NCI-H82 treated with DMSO at 0.1 percent for 48 hours (cell line): ENCODE results near the gene H1-8.
"Not testable (repeated sequence)": the region's sequence is repeated elsewhere in the genome, so short reads cannot be mapped to it uniquely, and the experiment has no call there.

Source experiments
- DNase-seq: peaks from one replicate; lab custom pipeline; 2025; ENCODE audit not compliant: unreplicated experiment; lab: John Stamatoyannopoulos, UW

The H1-8 gene

DNA sequence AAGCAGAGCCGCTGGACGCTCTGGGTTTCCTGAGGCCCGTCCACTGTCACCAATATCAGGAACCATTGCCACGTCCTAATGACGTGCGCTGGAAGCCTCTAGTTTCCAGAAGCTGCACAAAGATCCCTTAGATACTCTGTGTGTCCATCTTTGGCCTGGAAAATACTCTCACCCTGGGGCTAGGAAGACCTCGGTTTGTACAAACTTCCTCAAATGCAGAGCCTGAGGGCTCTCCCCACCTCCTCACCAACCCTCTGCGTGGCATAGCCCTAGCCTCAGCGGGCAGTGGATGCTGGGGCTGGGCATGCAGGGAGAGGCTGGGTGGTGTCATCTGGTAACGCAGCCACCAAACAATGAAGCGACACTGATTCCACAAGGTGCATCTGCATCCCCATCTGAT lies 11.3 kb upstream of the H1-8 start:
- no peak for DNase-seq

DNA sequence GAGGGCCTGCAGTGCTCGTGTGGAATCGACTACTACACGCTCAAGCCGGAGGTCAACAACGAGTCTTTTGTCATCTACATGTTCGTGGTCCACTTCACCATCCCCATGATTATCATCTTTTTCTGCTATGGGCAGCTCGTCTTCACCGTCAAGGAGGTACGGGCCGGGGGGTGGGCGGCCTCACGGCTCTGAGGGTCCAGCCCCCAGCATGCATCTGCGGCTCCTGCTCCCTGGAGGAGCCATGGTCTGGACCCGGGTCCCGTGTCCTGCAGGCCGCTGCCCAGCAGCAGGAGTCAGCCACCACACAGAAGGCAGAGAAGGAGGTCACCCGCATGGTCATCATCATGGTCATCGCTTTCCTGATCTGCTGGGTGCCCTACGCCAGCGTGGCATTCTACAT lies 10.7 kb upstream of the H1-8 start:
- no peak for DNase-seq

DNA sequence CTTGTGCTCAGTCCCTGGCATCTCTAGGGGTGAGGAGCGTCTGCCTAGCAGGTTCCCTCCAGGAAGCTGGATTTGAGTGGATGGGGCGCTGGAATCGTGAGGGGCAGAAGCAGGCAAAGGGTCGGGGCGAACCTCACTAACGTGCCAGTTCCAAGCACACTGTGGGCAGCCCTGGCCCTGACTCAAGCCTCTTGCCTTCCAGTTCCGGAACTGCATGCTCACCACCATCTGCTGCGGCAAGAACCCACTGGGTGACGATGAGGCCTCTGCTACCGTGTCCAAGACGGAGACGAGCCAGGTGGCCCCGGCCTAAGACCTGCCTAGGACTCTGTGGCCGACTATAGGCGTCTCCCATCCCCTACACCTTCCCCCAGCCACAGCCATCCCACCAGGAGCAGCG lies 9.6 kb upstream of the H1-8 start:
- DNase-seq = no peak

DNA sequence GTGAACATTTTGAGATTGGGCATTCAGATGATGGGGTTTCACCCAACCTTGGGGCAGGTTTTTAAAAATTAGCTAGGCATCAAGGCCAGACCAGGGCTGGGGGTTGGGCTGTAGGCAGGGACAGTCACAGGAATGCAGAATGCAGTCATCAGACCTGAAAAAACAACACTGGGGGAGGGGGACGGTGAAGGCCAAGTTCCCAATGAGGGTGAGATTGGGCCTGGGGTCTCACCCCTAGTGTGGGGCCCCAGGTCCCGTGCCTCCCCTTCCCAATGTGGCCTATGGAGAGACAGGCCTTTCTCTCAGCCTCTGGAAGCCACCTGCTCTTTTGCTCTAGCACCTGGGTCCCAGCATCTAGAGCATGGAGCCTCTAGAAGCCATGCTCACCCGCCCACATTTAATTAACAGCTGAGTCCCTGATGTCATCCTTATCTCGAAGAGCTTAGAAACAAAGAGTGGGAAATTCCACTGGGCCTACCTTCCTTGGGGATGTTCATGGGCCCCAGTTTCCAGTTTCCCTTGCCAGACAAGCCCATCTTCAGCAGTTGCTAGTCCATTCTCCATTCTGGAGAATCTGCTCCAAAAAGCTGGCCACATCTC lies 8.4 kb upstream of the H1-8 start:
- DNase-seq = no peak

DNA sequence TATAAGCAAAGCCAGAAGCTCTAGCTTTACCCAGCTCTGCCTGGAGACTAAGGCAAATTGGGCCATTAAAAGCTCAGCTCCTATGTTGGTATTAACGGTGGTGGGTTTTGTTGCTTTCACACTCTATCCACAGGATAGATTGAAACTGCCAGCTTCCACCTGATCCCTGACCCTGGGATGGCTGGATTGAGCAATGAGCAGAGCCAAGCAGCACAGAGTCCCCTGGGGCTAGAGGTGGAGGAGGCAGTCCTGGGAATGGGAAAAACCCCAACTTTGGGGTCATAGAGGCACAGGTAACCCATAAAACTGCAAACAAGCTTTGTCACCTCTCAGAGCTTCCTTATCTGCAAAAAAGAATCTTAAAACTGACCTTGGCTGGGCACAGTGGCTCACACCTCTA lies 7.9 kb upstream of the H1-8 start:
- no peak for DNase-seq

DNA sequence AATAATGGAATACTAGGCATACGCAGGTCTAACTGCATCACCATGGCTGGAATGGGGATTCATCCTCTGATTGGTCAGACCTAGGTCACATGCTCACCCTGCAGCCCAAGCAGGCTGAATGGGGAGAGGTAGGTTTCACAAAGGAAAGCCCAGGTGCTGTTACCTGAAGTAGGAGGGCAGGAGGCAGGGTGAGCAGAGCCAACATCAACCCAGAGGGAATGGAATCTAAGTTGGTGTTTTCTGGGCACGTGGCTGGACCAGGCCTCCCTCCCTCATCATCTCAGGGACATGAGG lies 6.7 kb upstream of the H1-8 start:
- DNase-seq = no peak

DNA sequence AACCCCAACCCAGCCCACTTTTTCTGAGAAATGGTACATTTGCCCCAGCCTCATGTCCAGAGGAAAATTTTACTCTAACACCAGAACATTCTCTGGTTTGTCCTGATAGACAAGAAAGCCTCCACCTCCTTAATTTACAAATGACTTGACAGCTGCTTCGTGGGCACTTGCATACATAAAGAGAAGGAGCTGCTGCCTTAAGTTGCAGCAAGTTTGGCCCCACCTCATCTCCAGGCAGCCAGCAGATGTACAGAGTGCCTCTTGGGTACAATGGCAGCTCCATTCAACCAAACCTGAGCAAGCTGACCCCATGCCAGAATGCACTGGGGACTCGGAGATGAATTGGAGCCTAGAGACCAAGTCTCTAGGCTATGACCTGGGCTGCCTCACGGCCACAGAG lies 6.2 kb upstream of the H1-8 start:
- DNase-seq = no peak

DNA sequence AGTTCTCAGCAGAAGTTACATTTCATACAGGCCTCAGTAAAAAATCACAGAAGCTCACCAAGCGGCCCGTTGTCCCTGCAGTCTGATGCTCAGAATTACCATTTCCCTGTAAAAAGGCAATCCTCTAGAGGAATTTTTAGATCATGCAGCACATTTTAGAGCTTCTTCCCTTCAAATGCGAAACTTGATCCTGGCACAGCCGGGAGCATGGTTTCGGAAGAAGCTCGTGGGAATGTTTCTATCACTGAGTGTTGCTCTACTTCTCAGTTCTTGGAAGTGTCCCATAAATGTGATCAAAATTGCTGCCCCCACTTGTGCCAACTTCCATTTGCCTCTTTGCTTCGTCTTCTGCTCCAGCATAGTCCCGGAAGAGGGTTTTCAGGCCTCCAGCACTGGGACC lies 3.8 kb upstream of the H1-8 start:
- no peak for DNase-seq

DNA sequence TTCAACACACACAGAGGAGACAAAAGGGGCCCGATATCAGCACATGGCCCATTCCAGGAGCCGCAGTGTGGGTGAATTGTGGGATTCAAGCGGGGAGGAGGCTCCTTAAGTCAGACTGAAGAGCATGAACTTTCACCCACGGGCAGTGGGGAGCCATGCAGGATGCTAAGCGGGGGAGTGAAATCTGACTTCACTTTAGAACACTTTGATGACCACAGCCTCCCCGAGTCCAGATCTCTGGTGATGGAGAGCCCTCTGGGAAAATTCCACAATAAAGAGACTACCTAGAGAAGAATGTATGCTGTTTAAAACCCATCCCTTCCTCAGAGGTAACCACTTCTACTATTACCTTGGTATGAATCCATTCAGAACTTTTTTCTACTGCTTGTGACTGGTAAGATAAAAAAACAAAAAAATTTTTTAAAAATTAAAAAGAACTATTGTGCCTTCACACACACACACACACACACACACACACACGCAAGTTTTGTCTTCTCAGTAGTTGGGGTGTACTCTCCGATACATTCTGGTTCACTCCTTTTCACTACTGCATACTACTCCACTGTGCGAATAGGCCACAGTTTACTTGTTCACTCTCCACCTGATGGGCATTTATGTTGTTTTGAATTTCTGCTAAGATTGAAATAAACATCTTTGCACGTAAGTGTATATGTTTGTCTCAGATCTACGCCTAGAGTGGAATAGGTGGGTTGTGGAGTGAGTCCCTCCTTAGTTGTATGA lies 2.0 kb upstream of the H1-8 start:
- DNase-seq = no peak

DNA sequence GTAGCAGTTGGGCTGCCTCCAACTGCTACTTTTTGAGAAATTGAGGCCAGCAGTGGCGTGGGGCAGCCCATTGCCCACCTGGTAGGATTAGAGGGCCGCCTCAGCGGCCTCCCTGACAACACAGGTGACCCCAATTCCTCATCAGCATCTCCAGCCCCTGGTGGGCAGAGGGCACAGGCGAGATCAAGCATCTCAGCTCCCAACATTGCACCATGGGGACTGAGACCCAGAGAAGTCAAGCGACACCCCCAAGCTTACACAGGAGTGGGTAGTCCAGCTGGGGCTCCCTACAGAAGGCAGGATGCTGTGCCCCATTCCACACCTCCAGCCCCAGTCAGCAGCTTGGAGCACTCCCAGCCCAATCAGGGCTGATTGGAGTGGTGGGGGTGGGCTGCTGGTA lies 228 bp upstream of the H1-8 start:
- DNase-seq = no peak

DNA sequence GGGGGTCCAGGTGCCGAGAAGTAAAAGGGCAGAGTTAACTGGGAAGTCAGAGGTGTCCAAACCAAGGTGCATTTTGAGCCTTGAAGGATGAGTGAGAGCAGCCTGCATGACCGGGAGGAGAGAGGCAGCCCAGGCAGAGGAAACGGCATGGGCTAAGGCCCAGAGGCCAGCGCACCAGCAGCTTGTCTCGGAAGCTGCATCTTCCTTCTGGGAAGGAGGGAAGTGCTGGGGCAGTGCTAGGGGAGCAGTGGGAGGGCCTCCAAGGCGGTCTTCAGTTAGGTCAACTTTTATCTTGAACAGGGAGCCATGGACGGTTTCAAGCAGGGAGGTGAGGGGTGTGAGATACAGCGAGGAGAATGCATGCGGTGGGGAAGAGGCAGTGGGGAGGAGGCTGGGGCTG lies 1.0 kb downstream of the H1-8 start:
- no peak for DNase-seq

DNA sequence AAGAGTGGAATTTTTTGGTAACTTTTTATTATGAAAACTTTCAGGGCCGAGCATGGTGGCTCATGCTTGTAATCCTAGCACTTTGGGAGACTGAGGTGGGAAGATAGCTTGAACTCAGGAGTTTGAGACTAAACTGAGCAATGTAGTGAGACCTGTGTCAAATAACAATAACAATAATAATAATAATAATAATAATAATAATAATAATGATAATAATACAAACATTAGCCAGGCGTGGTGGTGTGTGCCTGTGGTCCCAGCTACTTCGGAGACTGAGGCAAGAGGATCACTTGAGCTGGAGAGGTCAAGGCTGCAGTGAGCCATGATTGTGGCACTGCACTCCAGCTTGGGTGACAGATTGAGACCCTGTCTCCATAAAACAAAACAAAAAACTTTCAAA lies 3.0 kb downstream of the H1-8 start:
- not testable (repeated sequence) for DNase-seq

DNA sequence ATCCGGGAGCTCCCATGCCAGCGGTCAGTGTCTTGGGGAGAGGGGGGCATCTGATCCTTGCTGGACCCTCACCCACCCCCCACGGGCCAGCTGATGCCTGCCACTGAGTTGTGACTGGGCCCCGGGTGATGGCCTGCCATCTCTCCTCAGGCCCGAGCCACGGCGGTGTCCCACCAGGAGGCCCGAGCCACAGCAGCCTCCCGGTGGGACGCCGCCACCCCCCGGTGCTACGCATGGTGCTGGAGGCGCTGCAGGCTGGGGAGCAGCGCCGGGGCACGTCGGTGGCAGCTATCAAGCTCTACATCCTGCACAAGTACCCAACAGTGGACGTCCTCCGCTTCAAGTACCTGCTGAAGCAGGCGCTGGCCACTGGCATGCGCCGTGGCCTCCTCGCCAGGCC lies 4.3 kb downstream of the H1-8 start:
- DNase-seq = no peak

DNA sequence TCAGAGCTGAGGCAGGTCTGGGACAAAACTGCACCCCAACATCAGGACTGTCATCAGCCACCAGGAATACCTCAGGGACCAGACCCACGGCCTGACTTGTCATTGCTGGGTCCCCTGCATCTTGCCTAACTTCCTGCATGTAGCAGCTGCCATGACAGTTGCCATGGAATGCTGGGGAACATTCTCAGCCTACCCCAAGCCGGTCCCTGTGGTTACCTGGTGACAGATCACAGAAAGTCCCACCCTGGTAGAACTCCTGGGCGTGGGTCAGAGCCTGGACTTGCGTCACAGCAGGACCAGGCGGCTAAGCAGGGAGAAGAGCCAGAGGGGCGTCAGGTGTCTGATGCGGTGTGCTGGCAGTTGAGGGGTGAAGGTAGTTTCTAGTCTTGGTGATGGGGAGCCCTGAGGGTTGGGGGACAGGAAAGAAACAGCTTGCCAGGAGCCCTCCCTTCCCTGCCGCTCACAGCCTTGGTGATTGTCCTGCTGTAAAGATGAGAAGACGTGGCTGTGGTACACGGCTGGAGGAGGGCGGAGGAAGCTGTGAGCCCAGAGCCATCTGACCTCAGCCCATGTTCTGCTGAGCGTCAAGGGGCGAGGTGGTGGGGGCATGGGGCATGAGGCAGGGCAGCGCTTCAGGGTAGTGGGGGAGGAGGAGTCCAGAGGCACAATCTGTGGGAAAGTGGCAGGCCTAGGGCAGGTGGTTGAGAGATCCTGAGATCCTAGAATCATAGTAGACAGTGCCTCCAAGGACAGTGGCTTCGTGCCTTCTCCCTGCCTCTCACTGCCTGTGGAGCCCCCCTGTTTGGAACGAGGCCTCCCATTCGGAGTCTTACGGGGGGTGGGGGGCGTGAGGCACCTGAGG lies 5.4 kb downstream of the H1-8 start:
- DNase-seq = no peak

DNA sequence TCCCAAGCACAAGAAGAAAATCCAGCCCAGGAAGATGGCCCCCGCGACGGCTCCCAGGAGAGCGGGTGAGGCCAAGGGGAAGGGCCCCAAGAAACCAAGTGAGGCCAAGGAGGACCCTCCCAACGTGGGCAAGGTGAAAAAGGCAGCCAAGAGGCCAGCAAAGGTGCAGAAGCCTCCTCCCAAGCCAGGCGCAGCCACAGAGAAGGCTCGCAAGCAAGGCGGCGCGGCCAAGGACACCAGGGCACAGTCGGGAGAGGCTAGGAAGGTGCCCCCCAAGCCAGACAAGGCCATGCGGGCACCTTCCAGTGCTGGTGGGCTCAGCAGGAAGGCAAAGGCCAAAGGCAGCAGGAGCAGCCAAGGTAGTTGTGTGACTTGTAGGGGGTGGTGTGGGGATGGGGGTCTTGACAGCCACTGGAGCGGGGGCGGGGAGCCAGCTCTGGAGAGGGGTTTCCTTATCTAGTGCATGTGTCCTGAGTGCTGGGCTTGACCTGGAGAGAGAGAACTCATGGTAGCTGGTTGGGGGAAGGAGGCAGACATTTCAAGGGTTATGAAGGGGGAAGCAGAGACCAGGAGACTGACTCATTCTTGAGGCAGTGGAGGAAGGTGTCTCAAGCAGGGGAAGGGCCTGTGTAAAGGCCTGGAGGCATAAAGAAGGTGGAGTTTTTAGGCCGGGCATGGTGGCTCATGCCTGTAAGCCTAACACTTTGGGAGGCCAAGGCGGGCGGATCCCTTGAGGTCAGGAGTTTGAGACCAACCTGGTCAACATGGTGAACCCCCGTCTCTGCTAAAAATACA lies 6.2 kb downstream of the H1-8 start:
- no peak for DNase-seq

DNA sequence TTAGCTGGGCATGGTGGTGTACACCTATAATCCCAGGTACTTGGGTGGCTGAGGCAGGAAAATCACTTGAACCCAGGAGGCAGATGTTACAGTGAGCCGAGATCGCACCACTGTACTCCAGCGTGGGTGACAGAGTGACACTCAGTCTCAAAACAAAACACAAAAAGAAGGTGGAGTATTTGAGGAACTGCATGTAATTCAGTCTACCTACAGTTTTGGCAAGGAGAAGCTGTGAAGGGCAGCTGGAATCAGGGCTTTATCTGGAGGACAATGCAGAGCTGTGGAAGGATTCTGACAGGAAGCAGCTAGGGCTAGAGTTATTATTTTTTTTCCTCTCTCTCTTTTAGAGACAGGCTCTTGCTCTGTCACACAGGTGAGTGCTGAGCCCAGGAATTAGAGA lies 6.8 kb downstream of the H1-8 start:
- no peak for DNase-seq

DNA sequence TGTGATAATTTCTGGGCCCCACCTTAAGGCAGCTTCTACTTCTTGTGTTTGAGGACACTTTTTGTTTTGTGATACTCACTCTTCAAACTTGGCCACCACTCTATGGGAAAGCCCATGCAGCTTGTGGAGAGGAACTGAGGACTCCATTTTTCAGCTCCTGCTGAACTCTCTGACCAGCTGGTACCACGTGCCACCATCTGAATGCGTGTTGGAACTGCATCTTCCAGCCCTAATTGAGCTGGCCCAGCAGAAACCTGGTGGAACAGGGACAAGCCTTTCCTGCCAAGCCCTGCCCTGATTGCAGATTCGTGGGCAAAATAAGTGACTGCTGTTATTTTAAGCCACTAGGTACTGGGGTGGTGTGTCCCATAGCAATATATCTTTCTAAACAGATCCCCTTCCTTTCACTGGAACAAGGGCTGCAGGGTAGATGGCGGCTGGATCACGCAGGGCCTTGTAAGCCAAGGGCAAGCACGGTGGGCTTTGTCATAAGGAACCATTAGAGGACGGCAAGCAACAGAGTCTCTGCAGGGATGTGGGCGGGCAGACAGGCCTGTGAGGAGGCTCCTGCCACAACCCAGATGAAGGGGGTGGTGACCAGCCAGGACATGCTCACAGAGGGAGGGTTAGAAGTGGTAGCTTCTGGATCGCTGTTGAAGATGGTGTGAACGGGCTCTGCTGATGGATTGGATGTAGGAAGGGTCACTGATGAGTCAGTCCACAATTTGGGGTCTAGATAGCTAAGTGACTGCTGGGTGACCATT lies 9.5 kb downstream of the H1-8 start:
- DNase-seq = no peak

DNA sequence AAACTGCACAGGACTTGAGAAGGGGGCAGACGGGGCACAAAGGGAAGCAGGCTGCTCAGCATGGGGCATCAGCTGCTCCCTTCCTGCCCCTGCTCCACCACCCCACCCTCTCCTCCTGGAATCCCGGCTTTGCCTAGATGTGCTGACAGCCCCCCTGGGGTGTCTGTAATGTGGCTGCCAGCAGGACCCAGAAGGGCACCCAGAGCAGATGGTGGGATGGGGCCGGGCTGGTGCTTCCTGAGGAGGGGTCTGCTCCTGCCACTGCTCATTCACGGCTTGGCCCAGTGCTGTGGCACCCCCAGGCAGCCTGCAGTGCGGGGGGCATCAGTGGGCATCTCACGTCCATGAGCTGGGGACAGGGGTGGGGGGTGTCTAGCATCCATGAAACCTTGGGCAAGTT lies 10.2 kb downstream of the H1-8 start:
- DNase-seq = no peak

DNA sequence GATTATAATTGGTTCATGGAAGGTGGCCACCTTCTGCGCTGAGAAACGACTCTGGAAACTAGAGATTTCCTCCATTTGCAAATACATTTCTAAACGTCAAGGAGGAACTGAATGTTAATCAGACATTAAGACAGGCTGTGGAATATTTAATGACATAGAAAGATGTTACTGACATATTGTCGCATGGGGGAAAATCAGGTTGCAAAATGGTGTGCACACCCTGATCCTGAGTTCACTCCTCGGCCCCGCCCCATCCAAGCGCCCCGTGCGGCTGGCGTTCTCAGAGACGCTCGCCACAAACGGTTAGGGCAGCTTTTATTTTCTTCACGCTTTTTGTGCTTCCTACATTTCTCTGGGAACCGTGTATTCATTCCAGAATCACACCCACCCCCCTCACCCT lies 10.7 kb downstream of the H1-8 start:
- no peak for DNase-seq

DNA sequence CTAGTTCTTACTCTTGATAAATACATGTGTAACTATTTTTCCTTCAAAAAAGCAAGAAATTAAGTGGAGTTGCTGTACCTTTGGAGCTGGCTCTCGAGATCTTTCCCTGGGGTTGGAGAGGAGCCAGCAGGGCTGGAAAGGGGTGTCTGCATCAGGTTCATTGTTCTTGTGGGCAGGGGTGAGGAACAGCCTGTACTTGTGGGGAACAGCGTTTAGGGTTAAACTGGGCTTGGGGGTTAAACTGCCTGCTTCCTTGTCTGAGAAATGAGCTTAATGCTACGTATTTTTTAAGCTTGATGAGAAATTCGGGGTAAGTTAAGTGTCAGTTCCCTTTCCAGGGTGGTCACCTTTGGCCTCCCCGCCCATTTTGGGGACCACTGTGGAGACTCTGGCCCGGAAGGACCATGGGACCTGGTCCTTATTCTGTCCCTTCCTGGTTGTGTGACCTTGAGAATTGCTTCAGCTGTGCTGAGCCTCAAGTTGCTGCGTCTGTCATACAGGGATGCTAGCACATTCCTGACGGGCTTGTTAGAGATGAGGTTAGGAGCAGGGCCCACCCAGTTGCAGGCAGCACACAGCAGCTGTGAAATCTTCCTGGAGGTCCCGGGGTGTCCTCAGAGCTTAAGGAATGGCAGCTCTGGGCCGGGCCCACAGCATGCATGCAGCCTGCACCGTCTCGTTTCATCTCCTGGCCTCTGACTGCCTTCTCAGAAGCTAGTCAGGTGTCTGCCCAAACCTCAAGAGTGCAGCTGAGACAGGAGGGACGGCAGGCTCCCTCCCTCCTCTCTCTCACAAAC lies 11.6 kb downstream of the H1-8 start:
- DNase-seq = no peak
